Measurements from ENCODE around the gene NPBWR2.

The NPBWR2 gene

GRCh38 chr20:64055396-64055892 lies 51.9 kb downstream of the NPBWR2 start:
- Histone ChIP-seq H3K27me3 (no peaks in the 10 kb centered on the region), H3K4me3 (ENCODE audit: low read depth, low read length) (no peak overlapping the region), H3K36me3 (no peaks in the 10 kb centered on the region), H3K4me1 (peaks cover 48% of the 10 kb centered on the region), H3K9me3 (no peaks in the 10 kb centered on the region)
- no peak for DNase-seq
- no peak for TF ChIP-seq CTCF (IDR thresholded peaks at IDR 0.05; ENCODE audit: low read depth, low read length)

- DNase-seq: peak; percentile 81
- TF ChIP-seq CTCF (IDR thresholded peaks at IDR 0.05; ENCODE audit: low read depth, low read length): peak; percentile 64
These were observed 53.3 kb downstream of the NPBWR2 start for GRCh38 chr20:64053841-64054661.

More at GRCh38 chr20:64053841-64054661, 53.3 kb downstream of the NPBWR2 start:
- no peaks in the 10 kb centered on the region for H3K9me3 ChIP-seq
- peak overlapping the region; percentile 28; the same call in 1 of the 2 replicates for H3K4me3 ChIP-seq (ENCODE audit: low read depth, low read length)
- no peaks in the 10 kb centered on the region for H3K36me3 ChIP-seq
- peaks cover 50% of the 10 kb centered on the region for H3K4me1 ChIP-seq
- H3K27me3 ChIP-seq: no peaks in the 10 kb centered on the region

All from BE2C (cell line).